Epithelial cell of proximal tubule (primary cell): Measurements from ENCODE around the gene CD109. TPM values are rescaled to one million over a fixed set of nuclear protein-coding genes. Genes with fewer than 3 reads are reported as not detected.

Experiments
- DNase-seq: peaks from one replicate; pipeline ENCODE4 v3.0.0-alpha.2; 2011; ENCODE audit warnings: low read depth
- H3K4me3 ChIP-seq: 2 replicates; pipeline ENCODE4 v1.5.1; 2011; ENCODE audit warnings: low read depth, mild to moderate bottlenecking, low read length
- CTCF ChIP-seq: conservative IDR thresholded peaks from 2 replicates; pipeline ENCODE4 v1.5.1; 2012; ENCODE audit warnings: low read depth, mild to moderate bottlenecking, low read length
- total RNA-seq: library from RNA; depleted of rRNA; stranded (reverse); fragments of >200 nt; gene quantifications from 2 replicates; pipeline ENCODE4 v1.2.3, GENCODE V29; 2015

The CD109 gene
- total RNA-seq, 1 donor from 2014 or later, result 24.3 TPM

GRCh38 chr6:73858376-73858775 is 162.4 kb downstream of the CD109 start:
- DNase-seq, result no peak

DNA sequence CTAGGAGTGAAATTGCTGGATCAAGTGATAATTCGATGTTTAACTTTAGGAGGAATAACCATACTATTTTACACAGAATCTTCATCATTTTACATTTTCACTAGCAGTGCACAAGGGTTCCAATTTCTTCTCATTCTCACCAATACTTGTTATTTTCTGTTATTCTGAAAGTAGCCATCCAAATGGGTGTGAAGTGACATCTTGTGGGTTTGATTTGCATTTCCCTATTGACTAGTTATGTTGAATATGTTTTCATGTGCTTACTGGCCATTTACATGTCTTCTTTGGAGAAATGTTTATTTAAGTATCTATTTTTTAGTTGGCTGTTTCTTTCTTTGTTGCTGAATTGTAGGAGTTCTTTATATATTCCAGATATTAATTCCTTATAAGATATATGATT is 164.3 kb downstream of the CD109 start:
- DNase-seq, result no peak
- H3K4me3 ChIP-seq, result no peak overlapping the region
- no peak for TF ChIP-seq CTCF

More at GRCh38 chr6:73858376-73858775, 162.4 kb downstream of the CD109 start:
- TF ChIP-seq CTCF, result no peak
- H3K4me3 ChIP-seq, result no peak overlapping the region

DNA sequence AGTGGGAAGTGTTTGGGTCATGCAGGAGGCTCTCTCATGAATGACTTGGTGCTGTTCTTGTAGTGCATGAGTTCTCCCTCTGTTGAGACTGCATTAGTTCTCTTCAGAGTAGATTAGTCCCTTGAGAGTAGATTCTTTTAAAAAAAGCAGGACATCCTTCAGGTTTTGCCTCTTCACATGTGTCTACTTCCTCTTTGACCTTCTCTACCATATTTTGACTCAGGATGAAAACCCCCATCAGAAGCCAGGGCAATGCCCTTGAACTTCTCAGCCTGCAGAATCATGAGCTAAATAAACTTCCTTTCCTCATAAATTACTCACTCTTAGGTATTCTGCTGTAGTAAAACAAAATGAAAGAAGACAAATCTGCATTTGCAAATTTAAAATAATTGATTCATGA is 170.3 kb downstream of the CD109 start:
- H3K4me3 ChIP-seq, result no peak overlapping the region
- no peak for TF ChIP-seq CTCF
- DNase-seq, result no peak

- DNase-seq, result no peak
- no peak overlapping the region for H3K4me3 ChIP-seq
- no peak for TF ChIP-seq CTCF
Measured at GRCh38 chr6:73867411-73867810, 171.4 kb downstream of the CD109 start.

GRCh38 chr6:73870907-73871306 is 174.9 kb downstream of the CD109 start:
- no peak overlapping the region for H3K4me3 ChIP-seq
- DNase-seq, result no peak
- TF ChIP-seq CTCF, result no peak

- no peak for TF ChIP-seq CTCF
- no peak for DNase-seq
- no peak overlapping the region for H3K4me3 ChIP-seq
Measured at GRCh38 chr6:73873081-73873480, 177.1 kb downstream of the CD109 start.

Other genes starting within 250 kb of the CD109 start
- 9.1 and 18.2 TPM in 2 replicates for gene CGAS, start 243.9 kb upstream of the CD109 start, total RNA-seq
- gene MTO1, start 234.5 kb upstream of the CD109 start, total RNA-seq, result 23.5 and 26.8 TPM in 2 replicates
- gene EEF1A1, start 175.2 kb upstream of the CD109 start, total RNA-seq, result 9,761 and 15,338 TPM in 2 replicates
- gene SLC17A5, start 42.2 kb upstream of the CD109 start, total RNA-seq, result 11.4 TPM in 2 replicates